SK-N-SH (cell line): Measurements from ENCODE around the gene C2CD4D.

ENCODE experiments used
- CTCF ChIP-seq: fragments of 200-600 bp; sonication (generic); IDR thresholded peaks from 2 replicates; pipeline ENCODE4 v1.6.1; 2017; ENCODE audit warnings: antibody characterized with exemption, mild to moderate bottlenecking, moderate library complexity
- EP300 ChIP-seq, 2 experiments: IDR thresholded peaks; 2 replicates each; pipeline versions ENCODE4 v1.4.0 to v1.6.1; 2012; ENCODE audit warnings: borderline replicate concordance in 1 of 2, low read depth in 1 of 2, low read length in 1 of 2
- EZH2phosphoT487 ChIP-seq: fragments of 200-600 bp; sonication (generic); IDR thresholded peaks from 2 replicates; pipeline ENCODE4 v1.6.1; 2017; ENCODE audit warnings: low read depth, mixed run types, mild to moderate bottlenecking, antibody characterized with exemption, moderate library complexity, borderline replicate concordance
- FOXJ3 ChIP-seq: sonication (generic); formaldehyde crosslinking; IDR thresholded peaks from 2 replicates; pipeline ENCODE4 v1.5.1; 2020; ENCODE audit warnings: mild to moderate bottlenecking, missing genetic modification reagents
- GATA2 ChIP-seq: sonication (generic); formaldehyde crosslinking; IDR thresholded peaks from 2 replicates; pipeline ENCODE4 v1.5.0; 2020; ENCODE audit warnings: mild to moderate bottlenecking, missing genetic modification reagents
- JUND ChIP-seq: IDR thresholded peaks from 2 replicates; pipeline ENCODE4 v1.4.0; 2012
- MAX ChIP-seq: IDR thresholded peaks from 2 replicates; pipeline ENCODE4 v1.4.0; 2012; ENCODE audit warnings: low read depth
- POLR2AphosphoS5 ChIP-seq: IDR thresholded peaks from 2 replicates; pipeline ENCODE4 v1.6.1; 2012; ENCODE audit warnings: low read depth, low read length
- RCOR1 ChIP-seq: fragments of 150-350 bp; IDR thresholded peaks from 2 replicates; pipeline ENCODE4 v1.6.1; 2017; ENCODE audit warnings: antibody characterized with exemption, low read length
- SMC3 ChIP-seq: IDR thresholded peaks from 2 replicates; pipeline ENCODE4 v1.6.1; 2012; ENCODE audit warnings: low read depth, low read length, improper control_type of control experiment
- ZBTB33 ChIP-seq: IDR thresholded peaks from 2 replicates; pipeline ENCODE4 v1.4.0; 2012; ENCODE audit warnings: low read depth, borderline replicate concordance

GRCh38 chr1:151815716-151816327 lies 23.8 kb downstream of the C2CD4D start:
- TF ChIP-seq GATA2 (CRISPR knock-in tag) (no peak), SMC3 (no peak), JUND (no peak), MAX (no peak), CTCF (no peak), EP300 (IDR thresholded peaks at IDR 0.05; ENCODE audit: borderline replicate concordance in 1 of 2, low read depth in 1 of 2, low read length in 1 of 2) (no peak), POLR2AphosphoS5 (no peak), RCOR1 (no peak), FOXJ3 (CRISPR knock-in tag) (no peak), EZH2phosphoT487 (no peak), ZBTB33 (no peak)
